ENCODE results near the gene COL25A1. TPM values are rescaled to one million over a fixed set of nuclear protein-coding genes. Genes with fewer than 3 reads are reported as not detected.

The COL25A1 gene
- polyA plus RNA-seq, 3 donors from 2014 or later = not detected

DNA sequence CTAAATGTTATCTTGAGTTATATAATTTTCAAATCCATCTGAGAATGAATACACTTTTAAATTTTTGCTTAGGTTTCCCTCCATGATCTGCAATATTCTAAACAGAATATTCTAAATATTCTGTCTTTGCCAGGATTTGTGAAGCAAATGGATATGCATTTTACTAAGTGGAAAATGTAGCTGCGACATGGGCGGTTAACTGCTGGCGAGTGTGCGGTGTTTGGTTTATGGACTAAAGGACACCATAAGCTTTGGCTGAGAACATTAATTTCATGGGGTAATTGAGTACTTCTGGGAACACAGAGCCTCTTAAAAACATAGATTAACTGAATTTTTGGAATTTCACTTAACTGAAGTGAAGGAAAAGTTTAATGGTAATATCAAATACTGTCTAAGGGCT, 385.8 kb downstream of the COL25A1 start:
- Mint-ChIP-seq H3K27ac (no peak overlapping the region), H3K9me3 (no peaks in the 10 kb centered on the region), H3K27me3 (ENCODE audit: low read depth in 3 of 3) (peaks cover 0 to 5% (median 0%) of the 10 kb centered on the region in 3 donors), H3K36me3 (no peaks in the 10 kb centered on the region), H3K4me1 (no peaks in the 10 kb centered on the region), H3K4me3 (no peak overlapping the region)
- no peak for DNase-seq

DNA sequence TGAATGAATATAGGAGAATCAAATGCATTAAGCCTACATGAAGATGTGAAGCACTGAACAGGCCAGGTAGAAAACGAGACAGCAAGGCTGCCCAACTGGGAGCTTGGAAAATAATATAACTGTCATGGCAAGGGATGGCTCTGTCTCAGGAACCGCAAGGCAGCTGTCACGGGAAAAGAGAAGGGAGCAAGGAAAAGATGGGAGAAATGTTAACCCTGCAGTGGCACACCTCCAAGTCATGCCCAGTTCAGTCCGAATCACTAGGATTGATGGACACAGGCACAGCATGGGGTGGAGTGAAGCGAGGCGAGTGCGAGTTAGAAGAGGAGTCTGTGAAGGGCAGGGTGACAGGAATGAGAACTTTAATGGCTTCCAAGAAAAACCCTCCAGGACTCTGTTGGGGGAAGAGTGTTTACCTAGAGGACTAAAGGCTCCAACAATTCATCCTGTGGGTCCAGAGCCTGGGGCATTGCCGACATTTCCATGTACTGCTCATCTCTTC, 395.5 kb downstream of the COL25A1 start:
- Mint-ChIP-seq H3K27ac (no peak overlapping the region), H3K9me3 (peaks cover 0 to 1% (median 0%) of the 10 kb centered on the region in 6 donors), H3K27me3 (ENCODE audit: low read depth in 3 of 3) (peaks cover 0 to 1% (median 0%) of the 10 kb centered on the region in 3 donors), H3K4me3 (no peak overlapping the region), H3K36me3 (no peaks in the 10 kb centered on the region), H3K4me1 (no peaks in the 10 kb centered on the region)
- DNase-seq = no peak

DNA sequence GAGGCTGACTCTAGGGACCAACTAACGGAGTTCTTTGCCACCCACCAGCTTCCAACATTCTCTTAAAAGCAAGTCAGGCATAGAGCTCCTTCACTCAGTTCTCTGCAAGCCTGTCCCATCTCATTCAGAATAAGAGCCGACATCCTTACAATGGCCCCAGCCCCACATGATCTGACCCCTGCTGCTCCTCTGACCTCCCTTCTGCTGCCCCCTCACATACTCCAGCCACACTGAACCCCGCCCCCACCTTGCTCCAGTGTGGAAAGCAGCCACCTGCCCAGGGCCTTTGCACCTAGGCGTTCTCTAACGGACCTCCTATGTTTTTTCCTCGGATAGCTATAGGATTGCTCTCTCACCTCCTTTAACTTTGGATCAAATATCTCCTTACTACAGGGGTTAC, 396.5 kb downstream of the COL25A1 start:
- no peaks in the 10 kb centered on the region for H3K4me1 Mint-ChIP-seq
- no peak overlapping the region for H3K27ac Mint-ChIP-seq
- no peak overlapping the region for H3K4me3 Mint-ChIP-seq
- no peaks in the 10 kb centered on the region for H3K27me3 Mint-ChIP-seq (ENCODE audit: low read depth in 3 of 3)
- no peaks in the 10 kb centered on the region for H3K36me3 Mint-ChIP-seq
- no peak for DNase-seq
- H3K9me3 Mint-ChIP-seq = peaks cover 0 to 1% (median 0%) of the 10 kb centered on the region in 6 donors

DNA sequence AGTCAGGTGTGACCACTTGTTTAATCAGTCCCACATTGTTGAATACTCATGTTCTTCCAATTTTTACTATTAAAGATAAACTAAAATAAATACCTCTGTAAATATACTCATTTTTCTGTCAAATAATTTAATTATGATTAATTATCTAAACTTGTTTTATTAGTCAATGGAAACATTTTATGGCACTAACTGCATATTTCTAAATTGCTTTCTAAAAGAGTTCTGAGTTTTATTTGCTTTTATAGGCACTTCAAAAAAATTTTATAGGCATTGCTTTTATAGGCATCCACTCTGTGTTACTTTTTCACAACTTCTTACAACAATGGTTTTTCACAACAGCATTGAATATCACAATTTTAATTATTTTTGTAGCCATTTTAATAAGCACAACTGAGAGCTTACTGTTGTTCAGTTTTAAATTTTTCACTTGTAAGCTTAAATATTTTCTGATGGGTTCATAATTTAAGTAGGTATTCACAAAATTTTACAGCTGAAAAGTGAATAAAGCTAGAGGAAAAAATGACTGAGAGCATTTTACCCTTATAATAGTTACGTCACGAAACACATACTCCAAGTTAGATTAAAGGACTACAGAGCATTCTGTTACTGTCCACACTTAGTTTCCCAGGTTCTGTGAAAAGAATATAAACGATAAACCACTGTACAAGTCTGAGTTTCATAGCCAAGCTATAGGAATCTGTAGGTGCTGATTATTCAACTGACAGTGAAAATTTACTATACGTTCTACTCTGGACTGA, 398.8 kb downstream of the COL25A1 start:
- Mint-ChIP-seq H3K9me3 (no peaks in the 10 kb centered on the region), H3K4me3 (no peak overlapping the region), H3K4me1 (no peaks in the 10 kb centered on the region), H3K27ac (no peak overlapping the region), H3K27me3 (ENCODE audit: low read depth in 3 of 3) (no peaks in the 10 kb centered on the region), H3K36me3 (no peaks in the 10 kb centered on the region)
- DNase-seq = no peak

DNA sequence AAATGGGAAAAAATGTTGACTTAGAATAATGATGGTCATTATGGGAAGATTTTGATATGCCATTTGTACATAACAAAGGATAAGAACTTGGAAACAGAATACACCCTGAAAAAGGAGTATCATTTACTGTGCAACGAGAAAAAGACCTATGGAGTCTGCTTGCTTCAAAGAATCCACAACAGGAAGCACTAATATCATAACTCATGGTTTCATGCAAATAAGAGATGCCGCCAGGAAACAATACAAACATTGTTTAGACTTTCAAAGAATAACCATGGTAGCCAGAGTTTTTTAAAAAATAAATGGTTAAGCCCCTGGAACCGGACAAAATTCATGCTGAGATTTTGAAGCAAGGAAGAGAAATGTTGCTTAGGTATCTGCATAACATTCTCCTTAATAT, 399.7 kb downstream of the COL25A1 start:
- Mint-ChIP-seq H3K4me1 (no peaks in the 10 kb centered on the region), H3K4me3 (no peak overlapping the region), H3K36me3 (no peaks in the 10 kb centered on the region), H3K27me3 (ENCODE audit: low read depth in 3 of 3) (no peaks in the 10 kb centered on the region), H3K27ac (no peak overlapping the region), H3K9me3 (no peaks in the 10 kb centered on the region)
- DNase-seq = no peak

DNA sequence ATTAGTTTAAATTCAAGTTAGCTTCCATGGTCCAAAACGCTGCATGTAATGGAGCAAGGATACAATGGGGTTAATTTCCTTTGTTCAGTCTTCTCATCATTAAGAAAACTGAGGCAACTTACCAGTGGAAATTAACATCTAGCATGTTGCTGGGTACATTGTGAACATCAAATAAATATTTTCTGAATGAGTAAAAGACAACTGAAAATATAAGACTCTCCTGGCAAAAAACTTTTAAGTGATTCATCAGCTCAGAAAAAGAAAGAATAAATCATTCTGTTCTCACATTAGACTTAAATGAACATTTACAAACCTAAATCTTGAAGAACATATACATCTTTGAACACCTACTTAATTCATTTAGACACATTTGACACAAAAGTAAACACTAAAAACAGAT, 401.2 kb downstream of the COL25A1 start:
- Mint-ChIP-seq H3K36me3 (no peaks in the 10 kb centered on the region), H3K27me3 (ENCODE audit: low read depth in 3 of 3) (no peaks in the 10 kb centered on the region), H3K4me1 (no peaks in the 10 kb centered on the region), H3K4me3 (no peak overlapping the region), H3K9me3 (no peaks in the 10 kb centered on the region), H3K27ac (no peak overlapping the region)
- DNase-seq = no peak

DNA sequence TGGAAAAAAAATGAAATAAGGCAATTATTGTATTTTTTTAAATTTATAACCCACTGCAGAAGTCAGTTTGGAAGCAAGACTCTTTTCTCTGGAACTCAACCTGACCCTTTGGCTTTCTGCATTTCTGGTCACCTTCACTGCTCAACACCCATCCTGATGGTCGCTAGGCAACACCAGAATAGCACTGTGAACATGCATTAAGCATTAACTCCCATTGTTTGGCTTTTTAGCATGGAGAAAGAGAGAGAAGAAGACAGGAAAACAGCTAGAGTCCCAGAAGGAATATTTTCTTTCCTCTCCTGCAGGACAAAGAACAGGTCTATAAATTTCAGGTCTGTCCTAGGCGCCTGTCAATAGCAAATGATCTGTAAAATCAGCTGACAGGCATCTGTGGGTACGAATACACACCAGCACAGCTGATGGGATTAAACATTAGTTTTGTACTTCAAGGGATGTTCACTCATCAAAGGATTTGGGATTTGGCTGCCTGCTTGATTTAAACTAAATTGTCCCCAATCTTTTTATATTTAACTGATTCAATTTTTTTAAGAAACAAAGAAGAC, 402.4 kb downstream of the COL25A1 start:
- H3K27me3 Mint-ChIP-seq (ENCODE audit: low read depth in 3 of 3) = no peaks in the 10 kb centered on the region
- no peaks in the 10 kb centered on the region for H3K4me1 Mint-ChIP-seq
- DNase-seq = no peak
- H3K27ac Mint-ChIP-seq = no peak overlapping the region
- H3K36me3 Mint-ChIP-seq = no peaks in the 10 kb centered on the region
- H3K9me3 Mint-ChIP-seq = no peaks in the 10 kb centered on the region
- H3K4me3 Mint-ChIP-seq = no peak overlapping the region

DNA sequence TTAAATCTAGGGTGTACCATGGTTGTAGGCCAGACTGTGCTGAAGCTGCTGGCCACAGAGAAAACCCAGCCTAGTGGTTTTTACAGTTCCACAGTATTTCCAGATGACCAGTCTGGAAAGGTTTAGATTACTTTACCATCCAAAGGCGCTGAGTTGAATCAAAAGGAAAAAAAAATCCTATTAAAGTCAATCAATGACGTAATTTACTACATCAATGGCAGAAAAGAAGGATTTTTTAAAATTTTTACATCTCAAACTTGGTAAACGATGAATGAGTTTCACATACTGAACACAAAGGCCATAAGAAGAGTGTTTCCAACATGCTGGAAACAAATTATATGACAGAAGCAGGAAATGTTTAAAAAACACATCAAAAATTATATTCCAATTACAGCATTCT, 409.0 kb downstream of the COL25A1 start:
- Mint-ChIP-seq H3K27me3 (ENCODE audit: low read depth in 3 of 3) (peaks cover 1 to 4% (median 3%) of the 10 kb centered on the region in 3 donors), H3K27ac (no peak overlapping the region), H3K4me3 (no peak overlapping the region), H3K9me3 (no peaks in the 10 kb centered on the region), H3K4me1 (no peaks in the 10 kb centered on the region), H3K36me3 (peaks cover 0 to 4% (median 0%) of the 10 kb centered on the region in 3 donors)
- no peak for DNase-seq

DNA sequence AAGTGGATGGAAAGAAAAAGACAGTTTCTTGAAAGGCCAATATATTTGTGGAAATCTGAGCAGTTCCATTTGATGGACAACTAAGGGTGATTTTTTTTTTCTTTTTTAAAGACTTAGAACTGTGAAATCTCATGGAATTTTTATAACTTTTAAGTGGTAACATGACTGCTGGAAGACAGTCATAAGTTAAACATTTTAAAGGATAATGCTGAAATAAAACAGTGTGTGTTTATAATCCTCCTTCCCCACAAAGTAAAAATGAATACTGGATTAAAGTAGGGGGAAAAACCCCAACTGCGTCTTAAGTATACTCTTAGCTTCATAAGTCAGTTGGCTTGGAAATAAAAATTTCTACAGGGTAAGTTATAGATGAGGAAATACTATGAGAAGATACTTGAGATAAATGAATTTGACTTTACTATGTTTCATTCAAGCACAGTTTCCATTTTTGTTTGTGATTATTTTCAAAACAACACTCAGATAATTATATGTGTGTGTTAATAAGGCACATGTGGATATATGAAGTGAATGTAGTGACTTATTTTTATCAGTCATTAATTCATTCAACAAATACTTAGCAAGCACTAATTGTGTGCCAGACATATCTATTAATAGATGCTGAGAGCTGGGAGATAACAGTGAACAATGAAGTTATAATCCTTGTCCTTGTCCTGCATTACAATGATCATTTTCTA, 410.4 kb downstream of the COL25A1 start:
- H3K27ac Mint-ChIP-seq = no peak overlapping the region
- peaks cover 0 to 4% (median 0%) of the 10 kb centered on the region in 3 donors for H3K36me3 Mint-ChIP-seq
- peaks cover 1 to 4% (median 3%) of the 10 kb centered on the region in 3 donors for H3K27me3 Mint-ChIP-seq (ENCODE audit: low read depth in 3 of 3)
- no peaks in the 10 kb centered on the region for H3K4me1 Mint-ChIP-seq
- H3K4me3 Mint-ChIP-seq = no peak overlapping the region
- no peak for DNase-seq
- H3K9me3 Mint-ChIP-seq = no peaks in the 10 kb centered on the region

DNA sequence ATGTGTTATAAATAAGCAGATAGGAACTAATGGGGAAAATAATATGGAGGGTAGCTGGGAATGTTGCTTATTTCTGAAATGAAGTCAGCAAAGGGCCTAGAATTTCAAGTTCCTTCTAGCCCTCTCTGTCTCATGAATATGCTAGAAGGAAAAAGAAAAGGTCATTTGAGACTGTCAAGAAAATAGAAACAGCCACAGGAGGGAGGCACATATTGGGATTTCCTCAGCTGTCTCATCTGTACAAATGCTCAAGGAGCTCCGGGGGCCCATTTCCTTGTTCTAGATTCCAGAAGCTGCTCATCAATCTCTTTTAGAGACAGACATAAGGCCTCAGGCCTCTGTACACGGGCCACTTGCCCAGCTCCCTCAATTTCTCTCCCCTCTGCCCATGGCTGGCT, 412.0 kb downstream of the COL25A1 start:
- Mint-ChIP-seq H3K27me3 (ENCODE audit: low read depth in 3 of 3) (peaks cover 1 to 4% (median 3%) of the 10 kb centered on the region in 3 donors), H3K36me3 (peaks cover 0 to 4% (median 0%) of the 10 kb centered on the region in 3 donors), H3K27ac (no peak overlapping the region), H3K4me1 (no peaks in the 10 kb centered on the region), H3K9me3 (no peaks in the 10 kb centered on the region), H3K4me3 (no peak overlapping the region)
- no peak for DNase-seq

DNA sequence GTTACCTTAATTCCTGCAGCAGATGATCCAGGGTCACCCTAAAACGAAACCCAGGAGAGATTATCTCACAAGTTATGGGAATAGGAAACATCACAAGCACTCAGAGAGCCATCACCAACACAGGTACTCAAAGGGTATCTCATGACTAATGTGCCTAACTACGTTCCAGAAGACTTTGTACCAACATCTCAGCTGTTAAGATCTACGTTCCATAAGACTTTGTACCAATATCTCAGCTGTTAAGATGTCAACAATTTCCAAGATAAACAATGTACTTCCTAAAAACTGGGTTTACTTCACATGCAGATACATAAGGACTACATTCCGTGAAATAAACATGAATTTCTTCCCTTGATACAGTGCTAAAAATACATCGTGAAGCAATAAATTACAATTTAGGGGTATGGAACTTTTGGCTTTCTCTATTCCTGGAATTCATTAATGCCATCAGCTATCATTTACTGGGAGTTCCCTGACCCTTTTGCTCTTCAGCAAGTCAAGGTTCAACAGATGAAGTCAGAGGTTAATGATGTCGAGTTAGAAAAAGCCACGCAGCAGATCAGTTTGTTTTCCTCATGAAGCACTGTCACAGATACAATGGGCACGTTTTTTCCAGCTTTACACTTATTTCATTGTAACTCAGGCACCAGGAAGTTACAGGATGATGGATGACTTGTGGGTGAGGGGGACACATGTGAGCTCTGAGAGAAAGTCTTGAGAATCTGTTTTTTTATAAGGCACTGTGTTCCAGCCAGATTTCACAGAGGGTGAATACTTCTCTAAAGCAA, 412.6 kb downstream of the COL25A1 start:
- Mint-ChIP-seq H3K4me3 (no peak overlapping the region), H3K36me3 (peaks cover 0 to 4% (median 0%) of the 10 kb centered on the region in 3 donors), H3K9me3 (no peaks in the 10 kb centered on the region), H3K27me3 (ENCODE audit: low read depth in 3 of 3) (peaks cover 1 to 4% (median 3%) of the 10 kb centered on the region in 3 donors), H3K27ac (no peak overlapping the region), H3K4me1 (no peaks in the 10 kb centered on the region)
- DNase-seq = no peak

DNA sequence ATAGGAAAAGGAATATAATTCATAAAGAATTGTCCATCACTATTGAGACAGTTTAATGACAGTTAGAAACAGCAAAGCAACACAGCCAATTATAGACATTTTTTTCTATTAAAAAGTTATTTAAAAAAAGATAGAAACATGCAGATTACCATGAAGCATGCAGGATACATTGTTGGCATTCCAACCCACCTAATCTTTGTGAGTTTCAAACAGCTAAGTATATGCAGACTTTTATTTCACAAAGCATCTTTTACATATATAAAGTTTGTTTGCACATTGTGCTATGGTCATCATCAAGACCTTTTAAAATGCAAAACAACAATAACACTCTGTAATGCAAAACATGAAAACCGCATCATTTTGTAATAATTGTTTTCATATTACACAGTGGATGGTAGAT, 413.7 kb downstream of the COL25A1 start:
- Mint-ChIP-seq H3K36me3 (peaks cover 0 to 4% (median 0%) of the 10 kb centered on the region in 3 donors), H3K9me3 (no peaks in the 10 kb centered on the region), H3K4me3 (no peak overlapping the region), H3K27ac (no peak overlapping the region), H3K4me1 (no peaks in the 10 kb centered on the region), H3K27me3 (ENCODE audit: low read depth in 3 of 3) (peaks cover 1 to 4% (median 3%) of the 10 kb centered on the region in 3 donors)
- no peak for DNase-seq

DNA sequence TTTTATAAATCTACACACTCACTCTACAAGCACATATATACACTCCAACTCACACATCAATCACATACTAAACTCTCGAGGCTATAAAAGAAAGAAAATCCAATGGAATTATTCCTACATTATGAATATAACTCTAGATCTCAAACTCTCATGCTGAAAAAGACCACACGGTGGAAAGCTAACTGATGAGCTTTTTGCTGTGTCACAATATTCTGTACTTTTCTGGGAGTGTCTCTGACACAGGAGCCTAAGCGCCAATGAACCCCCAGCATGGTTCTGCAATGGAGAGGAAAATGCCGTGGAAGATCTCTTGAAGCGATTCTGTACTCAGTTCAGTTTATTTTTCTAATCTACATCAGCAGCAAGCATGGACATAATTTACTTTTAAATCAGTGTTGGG, 415.4 kb downstream of the COL25A1 start:
- peaks cover 0 to 4% (median 0%) of the 10 kb centered on the region in 3 donors for H3K36me3 Mint-ChIP-seq
- no peak overlapping the region for H3K4me3 Mint-ChIP-seq
- H3K27ac Mint-ChIP-seq = no peak overlapping the region
- H3K9me3 Mint-ChIP-seq = no peaks in the 10 kb centered on the region
- H3K27me3 Mint-ChIP-seq (ENCODE audit: low read depth in 3 of 3) = peaks cover 1 to 4% (median 3%) of the 10 kb centered on the region in 3 donors
- no peaks in the 10 kb centered on the region for H3K4me1 Mint-ChIP-seq
- DNase-seq = no peak
